Measurements from ENCODE around the gene KRT86. TPM values are rescaled to one million over a fixed set of nuclear protein-coding genes. Genes with fewer than 3 reads are reported as not detected.

The KRT86 gene
- total and polyA plus RNA-seq, 2 of the 8 experiments (the other 6 are each of a cell fraction or from before 2014, with no cell fraction given): 0.12 TPM; not detected in 1

DNA sequence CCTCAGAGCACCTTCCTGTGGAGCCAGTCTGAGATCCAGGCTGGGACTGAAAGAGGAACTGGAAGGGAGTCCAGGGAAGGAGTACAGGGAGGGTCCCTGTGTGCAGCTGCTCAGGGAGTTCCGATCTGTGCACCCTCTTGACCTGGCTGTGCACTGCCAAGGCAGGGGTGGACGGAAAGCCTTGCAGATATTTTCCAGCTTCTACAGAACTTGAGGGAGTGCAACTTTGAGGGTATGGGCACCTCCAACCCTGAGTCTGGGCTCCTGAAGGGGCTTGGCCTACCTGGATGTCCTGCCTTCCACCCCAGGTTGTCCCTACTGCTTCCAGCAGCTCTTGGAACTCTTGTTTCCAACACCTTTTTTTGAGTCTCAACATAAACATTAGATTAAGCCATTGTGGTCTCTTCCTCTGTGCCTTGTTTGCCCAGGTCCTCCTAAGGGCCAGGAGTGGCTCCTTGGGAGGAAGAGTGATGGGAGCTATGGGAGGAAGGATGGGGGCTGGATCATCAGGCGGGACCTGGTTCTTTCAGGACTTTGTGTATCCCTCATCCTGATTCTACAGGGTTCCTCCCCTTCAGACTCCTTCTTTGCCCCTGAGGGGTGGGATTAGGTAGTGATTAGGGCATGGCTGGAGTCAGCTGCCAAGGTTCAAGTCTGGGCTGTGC, 37.9 kb upstream of the KRT86 start (continued):
- no peak for TF ChIP-seq RXRA (IDR thresholded peaks at IDR 0.05; ENCODE audit: insufficient read depth, low read depth, low read length)
- TF ChIP-seq GABPA (IDR thresholded peaks at IDR 0.05; ENCODE audit: borderline replicate concordance, insufficient read depth, low read length): no peak
- TF ChIP-seq BCL11A (IDR thresholded peaks at IDR 0.05; ENCODE audit: low read depth in 2 of 2, low read length in 2 of 2): no peak
- TF ChIP-seq, protein P1, sequence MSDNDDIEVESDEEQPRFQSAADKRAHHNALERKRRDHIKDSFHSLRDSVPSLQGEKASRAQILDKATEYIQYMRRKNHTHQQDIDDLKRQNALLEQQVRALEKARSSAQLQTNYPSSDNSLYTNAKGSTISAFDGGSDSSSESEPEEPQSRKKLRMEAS (IDR thresholded peaks at IDR 0.05): no peak
- TF ChIP-seq KDM4A (IDR thresholded peaks at IDR 0.05; ENCODE audit: low read depth, low read length, severe bottlenecking): no peak
- TF ChIP-seq CREB1 (IDR thresholded peaks at IDR 0.05): no peak
- TF ChIP-seq POLR2AphosphoS5 (IDR thresholded peaks at IDR 0.05; ENCODE audit: low read depth, low read length): no peak
